ENCODE results near the gene CAT.

The CAT gene

DNA sequence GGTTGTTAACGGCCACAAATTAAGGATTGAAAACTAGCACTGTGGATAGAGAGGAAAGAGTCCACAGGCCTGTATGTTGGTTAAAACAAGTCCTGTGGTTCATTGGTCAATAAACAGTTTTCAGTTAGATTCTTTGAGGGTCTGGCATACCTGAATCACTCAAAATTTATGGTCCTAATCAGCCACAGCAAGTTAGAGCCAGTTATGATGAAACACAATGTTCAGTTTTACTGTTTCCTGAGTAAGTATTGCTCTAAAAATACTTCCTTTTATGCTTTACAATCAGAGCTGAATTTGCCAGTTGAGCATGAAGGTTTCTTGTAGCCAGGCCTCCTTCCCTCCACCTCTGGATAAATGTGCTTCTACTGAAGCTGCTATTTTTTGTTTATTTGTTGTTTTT, 12.9 kb upstream of the CAT start:
- DNase-seq = no peak

DNA sequence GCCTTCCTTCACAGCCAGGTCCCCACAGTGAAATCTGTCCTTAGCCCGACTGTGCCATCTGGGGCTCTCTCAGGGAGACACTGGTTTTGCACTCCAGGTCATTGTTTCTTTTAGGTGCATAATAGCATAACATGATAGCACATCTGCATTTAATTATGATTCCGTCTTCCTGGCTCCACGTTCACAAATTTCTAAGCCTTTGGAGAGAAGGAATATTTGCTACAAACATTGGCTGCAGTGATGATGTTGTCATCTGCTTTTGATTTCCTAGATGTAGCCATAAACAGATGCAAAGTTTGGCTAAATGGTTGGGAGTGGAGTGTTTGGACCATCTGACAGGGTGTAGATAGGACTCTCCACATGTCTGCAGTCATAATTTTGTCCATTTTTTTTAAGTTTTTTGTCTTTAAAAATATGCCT, 12.0 kb upstream of the CAT start:
- DNase-seq = no peak

DNA sequence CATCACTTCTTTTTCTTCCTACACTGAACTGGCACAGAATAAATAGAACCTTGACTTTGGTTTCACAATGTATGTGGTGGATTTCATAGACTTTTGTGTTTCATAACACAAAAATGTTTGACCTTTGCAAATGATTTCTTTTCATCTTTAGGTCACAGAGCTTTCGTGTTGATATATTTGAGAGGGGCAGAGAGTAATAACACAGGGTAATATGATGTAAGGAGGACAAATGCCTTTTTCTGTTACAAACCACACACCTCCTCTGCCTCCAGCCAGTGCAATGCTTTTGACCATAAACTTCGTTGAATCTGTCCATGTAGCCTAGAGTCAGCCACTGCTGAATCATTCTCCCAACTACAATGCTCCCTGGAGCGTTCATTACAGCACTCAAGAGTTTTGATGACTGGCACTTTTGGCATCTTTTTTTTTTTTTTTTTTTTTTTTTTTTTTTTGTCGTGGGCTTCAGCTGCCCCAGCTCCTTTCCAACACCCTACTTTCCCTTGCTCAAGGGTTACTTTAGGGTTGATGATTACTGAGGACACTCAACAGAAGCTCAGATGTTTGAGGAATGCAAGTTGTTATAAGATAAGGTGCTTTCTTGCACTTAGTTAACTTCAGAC, 11.4 kb upstream of the CAT start:
- peak; percentile 41 for DNase-seq

DNA sequence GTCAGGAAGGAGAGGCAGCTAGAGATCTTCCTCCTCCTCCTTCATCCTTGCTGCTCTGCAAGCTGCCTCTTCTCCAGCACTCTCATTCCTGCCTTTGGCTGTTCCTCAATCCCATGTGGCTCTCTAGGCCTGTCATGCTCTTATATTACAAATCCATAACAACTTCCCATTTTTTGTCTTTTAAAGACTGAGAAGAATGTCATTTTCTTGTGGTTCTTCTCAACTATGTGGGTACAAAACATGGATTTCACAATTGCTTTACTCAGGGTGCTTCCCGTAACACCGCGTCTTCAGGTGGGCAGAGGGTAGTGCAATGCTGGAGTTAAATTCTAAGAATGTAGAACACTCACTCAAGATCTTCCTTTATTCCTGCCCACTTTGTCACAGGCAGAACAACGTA, 6.8 kb upstream of the CAT start:
- DNase-seq = no peak

DNA sequence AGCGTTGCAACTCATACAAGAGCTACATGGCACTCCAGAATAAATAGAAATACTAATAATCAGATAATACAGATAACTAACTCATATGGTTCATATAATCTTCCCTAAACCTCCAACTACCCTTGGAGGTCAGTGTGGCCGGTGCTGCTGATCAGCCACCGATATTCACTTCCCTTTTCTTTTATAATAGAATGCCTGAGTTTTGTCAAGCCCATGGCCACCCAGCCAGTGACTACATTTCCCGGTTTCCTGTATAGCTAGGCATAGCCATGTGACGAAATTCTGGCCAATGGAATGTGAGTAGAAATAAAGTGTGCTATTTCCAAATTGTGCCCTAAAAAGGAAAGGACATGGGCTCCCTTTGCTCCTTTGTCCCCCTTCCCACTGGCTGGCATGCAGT, 5.9 kb upstream of the CAT start:
- DNase-seq = no peak

DNA sequence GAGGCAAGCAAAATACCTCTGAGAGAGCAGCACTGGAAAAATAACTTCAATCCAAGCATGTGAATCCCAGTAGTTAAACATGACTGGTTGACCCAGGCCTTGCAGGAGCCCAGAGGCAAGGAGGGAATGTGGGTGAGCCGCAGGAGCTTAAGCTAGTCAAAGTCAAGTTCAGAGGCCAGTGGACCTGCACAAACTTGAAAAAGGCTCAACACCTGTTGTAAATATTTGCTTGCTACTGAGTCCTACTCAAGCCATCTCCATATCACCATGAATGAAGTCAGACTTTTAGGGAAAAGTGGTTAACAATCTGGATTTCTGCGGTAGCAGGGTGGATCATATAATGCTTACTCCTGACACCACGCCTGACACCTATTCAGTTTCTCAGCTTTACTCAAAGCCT, 4.8 kb upstream of the CAT start:
- no peak for DNase-seq

DNA sequence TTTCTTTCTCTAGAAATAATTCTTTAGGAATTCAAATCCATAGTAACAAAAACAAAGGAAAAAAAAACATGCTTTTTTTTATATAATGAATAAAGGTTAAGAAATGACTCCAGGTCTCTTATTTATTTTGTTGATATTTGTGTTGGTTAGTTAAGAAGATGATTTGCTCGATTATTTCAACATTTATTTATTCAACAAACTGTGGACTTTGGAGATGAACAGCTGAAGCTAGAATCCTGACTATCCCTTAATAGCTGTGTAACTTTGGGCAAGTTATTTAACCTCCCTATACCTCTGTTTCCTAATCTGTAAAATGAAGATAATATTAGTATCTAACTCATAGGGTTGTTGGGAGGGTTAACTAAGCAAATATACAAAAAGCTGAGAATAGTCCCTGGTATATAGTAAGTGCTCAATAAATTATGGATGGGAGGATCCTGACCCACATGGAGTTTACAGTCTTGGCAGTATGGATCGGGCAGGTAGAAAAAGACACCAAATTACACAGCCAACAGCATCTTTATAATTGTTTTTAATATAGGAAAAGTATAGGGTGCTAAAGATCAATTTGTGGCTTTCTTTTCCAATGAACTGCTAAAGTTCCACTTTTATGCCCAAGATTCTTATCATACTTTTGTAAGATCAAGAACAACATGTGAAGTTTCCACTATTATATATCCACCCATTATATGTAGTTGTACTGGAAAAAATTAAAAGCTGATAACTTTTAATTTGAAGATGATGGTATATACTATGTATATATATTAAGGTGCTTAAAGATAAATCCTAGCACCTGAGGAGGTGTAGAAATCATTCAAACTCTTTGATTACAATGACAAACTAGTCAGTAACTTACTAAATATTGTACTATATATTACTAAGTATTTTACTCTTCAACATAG, 1.3 kb upstream of the CAT start:
- no peak for DNase-seq

DNA sequence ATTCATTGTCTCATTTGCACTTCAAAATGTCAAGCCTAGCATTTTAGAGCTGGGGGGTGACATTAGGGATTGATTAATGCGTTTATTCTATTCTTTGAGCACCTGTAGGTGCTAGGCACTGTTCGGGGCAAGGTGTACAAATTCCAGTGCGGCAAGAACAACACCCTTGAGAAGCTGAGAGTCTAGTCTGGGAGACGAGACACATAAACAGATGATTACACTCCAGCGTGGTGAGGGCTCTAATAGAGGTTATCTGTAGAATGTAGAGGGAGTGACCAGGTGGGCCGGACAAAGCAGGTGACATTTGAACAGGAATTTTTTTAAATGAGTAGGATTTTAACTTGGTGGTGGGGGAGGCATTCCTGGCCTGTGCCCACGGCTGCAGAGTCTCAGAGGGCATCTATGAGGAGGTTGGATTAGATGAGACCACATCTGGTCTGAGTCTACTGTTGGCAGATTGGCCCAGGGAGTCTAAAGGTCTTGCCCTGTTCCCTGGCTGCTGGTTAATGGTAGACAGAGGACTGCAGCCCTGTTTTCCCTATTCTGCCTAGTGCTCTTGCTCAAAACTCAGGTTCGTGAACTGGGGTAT, 970 bp downstream of the CAT start:
- no peak for DNase-seq

DNA sequence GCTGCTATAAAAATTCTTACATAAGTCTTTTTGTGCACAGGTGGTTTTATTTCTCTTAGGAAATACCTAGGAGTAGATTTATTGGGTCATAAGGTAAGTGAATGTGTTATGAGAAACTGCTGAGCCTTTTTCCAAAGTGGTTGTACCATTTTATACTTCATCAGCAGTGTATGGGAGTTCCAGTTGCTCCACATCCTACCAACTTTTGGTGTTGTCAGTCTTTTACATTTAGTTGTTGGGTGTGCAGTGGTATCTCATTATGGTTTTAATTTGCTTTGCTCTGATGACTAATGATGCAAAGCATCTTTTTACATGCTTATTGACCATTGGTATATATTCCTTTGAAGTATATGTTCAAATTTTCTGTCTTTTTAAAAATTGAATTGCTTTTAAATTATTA, 3.1 kb downstream of the CAT start:
- DNase-seq = no peak

DNA sequence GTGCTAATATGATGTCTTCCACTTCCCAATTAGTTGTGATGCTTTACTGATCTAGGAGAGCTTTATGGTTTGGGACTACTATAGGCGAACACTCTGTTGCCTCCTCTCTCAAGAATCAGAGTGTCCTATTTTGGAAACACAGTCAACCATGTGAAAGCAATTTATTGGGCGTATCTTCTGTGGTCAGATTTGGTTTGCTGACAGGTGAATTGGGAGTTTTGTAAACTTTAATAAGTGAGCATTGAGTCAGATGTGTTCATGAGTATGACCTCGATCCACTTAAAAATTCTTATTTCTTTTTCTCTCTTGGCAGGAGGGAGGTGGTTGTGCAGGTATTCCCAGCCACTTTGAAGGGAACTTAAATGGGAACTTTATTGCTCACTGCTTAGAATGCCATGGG, 4.4 kb downstream of the CAT start:
- peak; percentile 93 for DNase-seq

DNA sequence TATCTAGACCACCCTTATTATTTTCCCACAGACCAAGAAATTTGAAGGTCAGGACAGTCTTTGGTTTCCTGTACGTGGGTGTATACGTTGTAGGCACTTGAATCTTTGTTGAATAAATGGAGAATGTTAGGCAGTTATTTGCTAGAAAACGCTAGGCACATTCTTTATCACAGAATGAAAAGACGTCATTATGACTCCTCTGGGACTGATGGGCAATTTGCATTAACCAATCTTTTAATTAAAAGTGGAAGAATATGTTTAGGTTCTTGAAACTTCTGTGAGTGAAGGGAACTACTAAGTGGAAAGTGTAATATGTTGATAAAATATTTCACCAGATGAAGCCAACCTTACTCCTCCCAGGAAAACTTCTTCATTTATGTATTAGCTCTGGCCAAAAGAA, 5.7 kb downstream of the CAT start:
- DNase-seq = no peak

DNA sequence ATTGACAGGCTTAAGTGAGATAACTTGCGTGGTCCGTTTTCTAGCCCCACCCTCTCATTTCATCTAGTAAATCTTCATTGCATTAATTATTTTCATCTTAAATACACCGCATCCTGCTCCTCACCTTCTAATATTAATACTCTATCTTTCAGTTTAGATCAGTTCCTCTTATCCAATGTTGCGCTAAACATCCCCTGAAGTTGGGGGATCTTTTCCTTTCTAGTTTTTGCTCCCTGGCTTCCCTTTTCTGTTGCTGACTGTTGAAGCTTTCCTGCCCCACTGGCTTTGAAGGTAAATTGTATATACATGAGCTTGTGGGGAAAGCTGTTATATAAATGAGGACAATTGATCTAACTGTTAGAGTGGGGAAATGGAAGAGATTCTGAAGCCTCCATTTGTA, 7.2 kb downstream of the CAT start:
- DNase-seq = no peak

DNA sequence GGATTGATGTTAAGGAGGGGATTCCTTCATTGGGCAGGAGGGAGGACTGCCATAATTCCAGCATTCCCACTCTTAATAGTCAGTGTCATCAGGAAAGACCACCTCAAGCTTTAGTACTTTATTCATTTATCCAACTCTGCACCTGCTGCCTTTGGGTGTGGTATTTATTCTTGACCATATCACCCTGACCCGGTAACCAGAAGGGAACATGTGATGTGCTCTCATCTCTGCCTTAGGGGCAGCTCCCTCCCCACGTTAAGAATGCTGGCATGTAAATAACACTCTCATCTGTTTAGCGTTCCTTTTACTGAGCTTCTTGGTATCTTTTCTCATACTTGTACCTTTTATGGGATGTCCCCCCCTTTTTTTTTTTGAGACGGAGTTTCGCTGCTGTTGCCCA, 7.7 kb downstream of the CAT start:
- DNase-seq = no peak

DNA sequence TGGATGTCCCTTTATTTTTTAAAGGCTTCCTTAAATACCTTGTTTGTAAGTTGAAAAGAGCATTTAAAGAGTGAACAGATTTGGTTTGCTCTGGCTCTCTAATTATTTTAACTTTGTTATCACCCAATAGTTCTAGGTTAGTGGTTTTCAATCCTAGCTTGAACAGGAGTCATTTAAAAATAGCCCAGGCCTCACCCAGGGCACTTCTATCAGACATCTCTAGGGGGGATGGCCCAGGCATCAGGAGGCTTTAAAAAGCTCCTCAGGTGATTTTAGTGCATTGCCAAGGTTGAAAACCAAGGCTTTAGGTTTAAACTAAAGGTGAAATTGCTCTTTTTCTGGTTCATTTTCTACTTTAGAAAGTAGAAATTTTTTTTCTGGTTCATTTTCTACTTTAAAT, 8.3 kb downstream of the CAT start:
- no peak for DNase-seq

DNA sequence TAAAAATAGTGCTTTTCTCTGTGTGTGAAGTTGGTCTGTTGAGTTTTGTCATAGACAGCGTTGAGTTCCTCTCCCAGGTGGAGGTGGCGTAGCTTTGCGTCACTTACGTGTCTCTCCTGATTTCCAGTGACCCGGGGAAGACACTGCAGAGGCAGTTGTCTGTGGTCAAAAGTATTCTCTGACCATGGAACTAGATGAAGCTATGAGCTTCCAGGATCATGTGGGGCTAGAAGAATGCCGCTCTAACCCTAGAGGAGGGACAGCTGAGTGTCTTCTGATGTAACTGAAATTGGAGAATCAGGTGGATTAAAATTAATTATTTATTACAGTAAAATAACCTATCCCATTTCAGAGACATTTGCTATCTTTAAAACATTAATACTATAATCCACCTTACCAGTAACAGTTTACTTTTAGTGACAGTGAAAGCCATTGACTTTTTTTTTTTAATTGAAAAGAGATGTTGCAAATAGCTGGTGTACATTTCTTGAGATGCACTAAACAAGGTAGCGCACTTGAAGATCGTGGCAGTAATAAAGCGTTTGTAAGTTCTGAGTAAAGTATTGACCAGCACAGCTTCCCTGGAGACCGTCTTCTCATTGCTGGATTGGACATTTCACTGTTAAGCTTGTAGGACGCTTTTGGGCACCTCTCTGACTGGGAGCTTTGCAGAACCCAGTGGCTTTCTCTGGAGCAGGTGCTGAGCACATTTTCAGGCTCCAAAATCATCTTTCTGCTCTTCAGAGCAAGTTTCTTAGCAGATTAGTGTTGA, 9.7 kb downstream of the CAT start:
- no peak for DNase-seq

DNA sequence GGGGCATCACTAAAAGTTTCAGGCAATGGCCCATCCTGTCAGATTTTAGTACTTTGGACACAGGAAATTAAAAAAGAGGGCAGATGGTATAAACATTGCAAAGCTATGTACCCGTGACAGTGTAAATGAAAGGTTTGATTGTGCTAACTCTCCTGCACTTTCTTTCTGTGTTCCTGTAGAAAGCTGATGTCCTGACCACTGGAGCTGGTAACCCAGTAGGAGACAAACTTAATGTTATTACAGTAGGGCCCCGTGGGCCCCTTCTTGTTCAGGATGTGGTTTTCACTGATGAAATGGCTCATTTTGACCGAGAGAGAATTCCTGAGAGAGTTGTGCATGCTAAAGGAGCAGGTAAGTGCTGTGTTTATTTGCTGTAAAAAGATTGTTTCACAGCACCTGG, 10.3 kb downstream of the CAT start:
- DNase-seq = peak; percentile 38

DNA sequence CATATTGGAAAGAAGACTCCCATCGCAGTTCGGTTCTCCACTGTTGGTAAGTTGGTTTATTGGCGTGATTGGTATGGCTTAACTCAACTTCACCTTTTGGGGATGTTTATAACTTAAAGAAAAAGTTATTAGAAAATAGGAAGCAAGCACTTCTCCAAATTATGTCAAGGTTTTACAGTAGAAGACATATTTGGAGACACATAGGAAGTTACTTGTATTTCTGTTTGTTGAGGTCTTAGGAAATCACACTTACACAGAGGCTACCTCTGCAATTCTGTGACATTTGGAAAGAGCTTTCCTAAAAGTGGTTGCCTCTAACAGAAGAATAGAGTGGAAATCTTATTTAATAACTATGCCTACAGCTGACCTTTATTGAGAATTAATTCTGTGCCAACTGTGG, 12.3 kb downstream of the CAT start:
- no peak for DNase-seq

DNA sequence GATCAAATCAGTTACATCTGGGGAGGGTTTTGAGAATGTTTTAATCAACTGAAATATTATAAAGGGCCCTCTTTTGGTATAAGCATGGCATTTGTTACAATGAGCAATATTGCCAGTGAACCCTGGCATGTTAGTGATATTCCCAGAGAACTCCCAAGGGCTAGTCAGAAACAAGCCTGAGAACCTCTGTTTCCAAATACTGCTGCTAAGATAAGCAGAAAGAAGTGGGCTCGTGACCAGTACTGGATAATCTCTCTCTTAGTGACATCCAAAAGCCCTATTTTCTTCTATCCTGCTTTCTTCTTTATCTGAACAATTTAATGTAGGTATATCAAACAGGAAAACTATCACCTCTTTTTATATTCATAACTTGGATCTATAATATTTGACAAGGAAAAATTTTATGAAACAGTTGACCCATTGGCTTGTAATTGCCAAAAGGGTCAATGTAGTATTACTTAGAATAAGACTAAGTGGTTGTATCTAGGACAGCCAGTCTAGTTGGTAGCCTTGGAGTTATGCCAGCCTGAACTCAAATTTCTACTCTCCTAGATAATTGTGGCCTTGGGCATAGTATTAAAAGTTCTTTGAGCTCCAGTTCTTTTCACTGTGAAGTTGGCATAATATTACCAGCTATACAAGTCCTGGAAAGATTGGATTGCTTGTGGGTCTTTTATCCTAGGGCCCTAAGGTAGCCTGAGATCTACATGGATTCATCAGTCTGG, 15.7 kb downstream of the CAT start:
- no peak for DNase-seq

DNA sequence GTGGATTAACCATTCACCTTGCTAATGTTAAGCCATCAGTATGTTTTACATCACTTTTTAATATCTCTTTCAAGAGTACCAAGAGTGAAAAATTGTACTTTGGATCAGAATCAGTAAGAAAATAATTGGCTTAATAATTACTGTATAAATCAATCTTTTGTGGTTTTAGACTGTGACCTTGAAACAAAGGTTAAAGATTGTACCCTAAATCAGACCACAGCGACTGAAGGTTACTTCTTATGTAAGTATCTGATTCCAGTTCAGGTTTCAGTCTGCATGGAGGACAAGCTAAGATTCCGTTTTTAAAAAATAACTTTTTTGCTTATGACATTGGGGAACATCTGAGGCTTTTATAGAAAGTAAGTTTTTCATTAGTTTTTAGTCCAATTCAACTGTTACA, 18.9 kb downstream of the CAT start:
- DNase-seq = no peak

DNA sequence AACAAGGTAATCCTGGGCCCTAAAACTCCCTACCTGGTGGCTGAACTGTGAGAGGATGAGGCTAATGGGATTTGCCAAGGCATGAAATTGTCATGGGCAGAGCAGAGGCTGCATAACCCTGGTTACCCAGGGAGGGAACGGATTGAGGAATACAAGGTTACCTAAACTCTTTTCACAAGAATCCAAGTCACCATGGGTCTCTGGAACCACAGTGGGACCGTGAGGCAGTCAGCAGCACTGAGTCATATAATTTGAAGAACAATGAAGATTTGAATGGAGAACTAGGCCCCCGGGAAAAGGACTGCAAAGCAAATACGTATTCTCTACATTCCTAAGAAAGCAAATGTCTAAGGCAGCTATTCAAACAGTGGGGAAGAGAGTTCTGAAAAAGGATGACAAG, 19.8 kb downstream of the CAT start:
- DNase-seq = no peak

DNA sequence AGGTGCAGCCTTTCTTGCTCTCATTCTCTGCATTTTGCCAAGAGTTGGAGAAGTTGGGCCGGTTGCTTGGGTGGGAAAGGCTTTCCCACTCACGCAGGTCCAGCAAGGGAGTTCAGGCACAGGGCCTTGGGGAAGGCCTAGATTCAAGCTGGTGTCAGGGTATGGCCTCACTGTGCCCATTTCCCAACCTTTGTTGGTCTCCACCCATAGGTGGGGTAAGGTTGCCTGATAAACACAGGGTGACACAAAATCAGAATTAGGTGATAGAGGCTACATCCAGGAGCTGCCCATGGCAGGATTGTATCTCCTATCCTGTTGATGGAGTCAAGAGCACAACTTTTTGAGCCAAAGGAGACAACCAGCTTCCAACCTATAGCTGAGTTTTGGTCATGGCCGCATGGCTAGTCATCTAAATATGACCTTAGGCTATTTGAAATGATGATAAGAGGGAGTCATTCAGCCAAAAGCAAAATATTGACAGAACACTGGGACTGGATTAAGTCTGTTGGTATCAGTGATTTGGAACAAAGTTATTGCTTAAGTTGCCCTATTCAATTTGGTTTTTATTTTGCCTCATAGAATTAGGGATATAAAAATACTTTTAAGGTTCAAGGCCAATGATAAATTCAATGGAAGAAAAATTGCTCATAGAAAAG, 20.9 kb downstream of the CAT start:
- no peak for DNase-seq

DNA sequence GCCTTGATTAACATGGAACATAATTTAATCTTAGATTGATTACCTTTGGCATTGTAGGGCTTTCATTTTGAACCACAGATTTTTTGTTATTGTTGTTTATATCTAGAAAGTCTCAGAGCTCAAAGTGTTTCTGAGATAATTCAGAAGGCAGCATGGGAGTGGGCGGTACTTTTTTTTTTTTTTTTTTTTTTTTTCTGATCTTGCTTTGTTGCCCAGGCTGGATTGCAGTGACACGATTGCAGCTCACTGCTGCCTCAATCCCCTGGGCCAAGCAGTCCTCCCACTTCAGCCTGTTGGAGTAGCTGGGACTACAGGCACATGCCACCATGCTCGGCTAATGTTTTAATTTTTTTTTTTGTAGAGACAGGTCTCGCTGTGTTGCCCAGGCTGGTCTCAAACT, 21.5 kb downstream of the CAT start:
- no peak for DNase-seq

All from DMS79 (cell line).